Fibroblast of skin of left quadriceps (primary cell): ENCODE data around the gene CASP10.

Experiments used
- DNase-seq, 2 experiments: peaks; one replicate each; pipeline ENCODE4 v3.0.0-alpha.2; 2013; ENCODE audit warnings: low read depth in 2 of 2

Gene CASP10

GRCh38 chr2:201196003-201196402 lies 13.1 kb downstream of the CASP10 start:
- no peak for DNase-seq

- DNase-seq, result no peak
Measured at GRCh38 chr2:201196803-201197202, 13.9 kb downstream of the CASP10 start.

- no peak for DNase-seq
Measured at GRCh38 chr2:201197781-201198180, 14.8 kb downstream of the CASP10 start.

- DNase-seq, result no peak
Measured at GRCh38 chr2:201199847-201200246, 16.9 kb downstream of the CASP10 start.

GRCh38 chr2:201200345-201200744 lies 17.4 kb downstream of the CASP10 start:
- DNase-seq, result no peak

- no peak for DNase-seq
Measured at GRCh38 chr2:201201371-201201770, 18.4 kb downstream of the CASP10 start.

- peak; percentile 28 to 32 for DNase-seq
Measured at GRCh38 chr2:201203916-201204654, 21.1 kb downstream of the CASP10 start.

- no peak for DNase-seq
Measured at GRCh38 chr2:201204655-201205514, 21.9 kb downstream of the CASP10 start.

GRCh38 chr2:201205515-201205849 lies 22.5 kb downstream of the CASP10 start:
- DNase-seq, result no peak

- DNase-seq, result no peak
Measured at GRCh38 chr2:201208563-201209252, 25.8 kb downstream of the CASP10 start.

- DNase-seq, result no peak
Measured at GRCh38 chr2:201215963-201216362, 33.0 kb downstream of the CASP10 start.

GRCh38 chr2:201216918-201217317 lies 34.0 kb downstream of the CASP10 start:
- DNase-seq, result no peak

- DNase-seq, result no peak
Measured at GRCh38 chr2:201218780-201219179, 35.8 kb downstream of the CASP10 start.

- no peak for DNase-seq
Measured at GRCh38 chr2:201219328-201220096, 36.6 kb downstream of the CASP10 start.

- DNase-seq, result no peak
Measured at GRCh38 chr2:201220102-201220570, 37.2 kb downstream of the CASP10 start.

- no peak for DNase-seq
Measured at GRCh38 chr2:201223089-201224073, 40.4 kb downstream of the CASP10 start.

- no peak for DNase-seq
Measured at GRCh38 chr2:201228271-201228911, 45.5 kb downstream of the CASP10 start.

- no peak for DNase-seq
Measured at GRCh38 chr2:201228912-201229290, 46.0 kb downstream of the CASP10 start.

GRCh38 chr2:201231781-201232466 lies 49.0 kb downstream of the CASP10 start:
- peak; percentile 75 to 77 for DNase-seq
